Uterus (tissue), 4 donors: ENCODE results near the gene ZDHHC14. TPM values are rescaled to one million over a fixed set of nuclear protein-coding genes. Genes with fewer than 3 reads are reported as not detected.
"Not testable (repeated sequence)": the region's sequence is repeated elsewhere in the genome, so short reads cannot be mapped to it uniquely, and the experiment has no call there.

ENCODE experiments used
- DNase-seq, 2 donors: peaks; one replicate each; pipeline ENCODE4 v3.0.0-alpha.2; 2019 to 2020
- H3K27ac ChIP-seq, 2 donors: fragments of 200-600 bp; sonication (generic); 1 replicate in 1 of 2; 2 replicates in 1 of 2; pipeline ENCODE4 v1.5.1; 2016 to 2018
- H3K27me3 ChIP-seq, 2 donors: fragments of 200-600 bp; sonication (generic); one replicate each; pipeline ENCODE4 v1.5.1; 2018 to 2019; ENCODE audit warnings: control low read depth in 1 of 2
- H3K36me3 ChIP-seq, 2 donors: fragments of 200-600 bp; sonication (generic); one replicate each; pipeline ENCODE4 v1.5.1; 2019; ENCODE audit warnings: control low read depth in 1 of 2
- H3K4me1 ChIP-seq, 2 donors: fragments of 200-600 bp; sonication (generic); one replicate each; pipeline ENCODE4 v1.5.1; 2018 to 2019; ENCODE audit warnings: control low read depth in 1 of 2
- H3K4me3 ChIP-seq, 2 donors: fragments of 200-600 bp; sonication (generic); 1 replicate in 1 of 2; 2 replicates in 1 of 2; pipeline ENCODE4 v1.5.1; 2018 to 2019; ENCODE audit warnings: mild to moderate bottlenecking in 1 of 2
- H3K9me3 ChIP-seq, 2 donors: fragments of 200-600 bp; sonication (generic); one replicate each; pipeline ENCODE4 v1.5.1; 2019; ENCODE audit warnings: control low read depth in 1 of 2
- CTCF ChIP-seq, 4 experiments: fragments of 200-600 bp in 2 of 4; fragments of 450-650 bp in 2 of 4; sonication (generic) in 2 of 4; IDR thresholded peaks; one replicate each; pipeline ENCODE4 v1.5.1; 2016 to 2019; ENCODE audit warnings: antibody characterized with exemption in 4 of 4, mild to moderate bottlenecking in 2 of 4, moderate library complexity in 1 of 4
- POLR2A ChIP-seq, 2 donors: fragments of 450-650 bp; IDR thresholded peaks; one replicate each; pipeline ENCODE4 v1.6.1; 2016; ENCODE audit warnings: antibody characterized with exemption in 2 of 2, mild to moderate bottlenecking in 1 of 2, moderate library complexity in 1 of 2
- intact Hi-C: fragments of 100-400 bp; cut with DNase I; formaldehyde crosslinking; loops from one replicate; pipeline ENCODE4 v1.15.1; 2023; ENCODE audit warnings: low total_unique reads
- total RNA-seq, 4 donors: library from RNA; depleted of rRNA in 3 of 4; stranded (reverse); fragments of >200 nt in 3 of 4; gene quantifications; one replicate each; pipeline versions ENCODE4 v1.1.0 to v1.2.4, GENCODE V29; 2014 to 2023
- donor health status: DM: yes; HTN: yes; CAD: no.

The ZDHHC14 gene
- total RNA-seq, 4 donors from 2014 or later = 5.6 to 28.3 (median 12.9) TPM

- TF ChIP-seq POLR2A (IDR thresholded peaks at IDR 0.05) (no peak), CTCF (IDR thresholded peaks at IDR 0.05) (no peak)
- H3K27ac ChIP-seq = no peak overlapping the region
- no peaks in the 10 kb centered on the region for H3K36me3 ChIP-seq
- H3K4me1 ChIP-seq = no peaks in the 10 kb centered on the region
- intact Hi-C loops = no loop called here
- no peaks in the 10 kb centered on the region for H3K9me3 ChIP-seq
- H3K27me3 ChIP-seq = no peaks in the 10 kb centered on the region
- H3K4me3 ChIP-seq = no peak overlapping the region
- no peak for DNase-seq
Observed at GRCh38 chr6:157556671-157557430, 175.9 kb downstream of the ZDHHC14 start.

- TF ChIP-seq POLR2A (IDR thresholded peaks at IDR 0.05) = no peak
- TF ChIP-seq CTCF (IDR thresholded peaks at IDR 0.05) = no peak
- intact Hi-C loops = no loop called here
- Histone ChIP-seq H3K4me3 (no peak overlapping the region), H3K4me1 (no peaks in the 10 kb centered on the region), H3K27me3 (no peaks in the 10 kb centered on the region), H3K27ac (no peak overlapping the region), H3K36me3 (no peaks in the 10 kb centered on the region), H3K9me3 (no peaks in the 10 kb centered on the region)
- DNase-seq = no peak
Observed at GRCh38 chr6:157557559-157557958, 176.6 kb downstream of the ZDHHC14 start.

- Histone ChIP-seq H3K27me3 (no peaks in the 10 kb centered on the region), H3K36me3 (no peaks in the 10 kb centered on the region), H3K4me1 (no peaks in the 10 kb centered on the region), H3K4me3 (no peak overlapping the region), H3K27ac (no peak overlapping the region), H3K9me3 (no peaks in the 10 kb centered on the region)
- intact Hi-C loops = no loop called here
- no peak for TF ChIP-seq POLR2A (IDR thresholded peaks at IDR 0.05)
- TF ChIP-seq CTCF (IDR thresholded peaks at IDR 0.05) = no peak
- no peak for DNase-seq
Observed at GRCh38 chr6:157558049-157558448, 177.1 kb downstream of the ZDHHC14 start.

GRCh38 chr6:157558487-157559200 lies 177.7 kb downstream of the ZDHHC14 start:
- Histone ChIP-seq H3K36me3 (no peaks in the 10 kb centered on the region), H3K4me1 (no peaks in the 10 kb centered on the region), H3K27ac (no peak overlapping the region), H3K9me3 (no peaks in the 10 kb centered on the region), H3K4me3 (no peak overlapping the region), H3K27me3 (no peaks in the 10 kb centered on the region)
- no peak for TF ChIP-seq POLR2A (IDR thresholded peaks at IDR 0.05)
- no peak for TF ChIP-seq CTCF (IDR thresholded peaks at IDR 0.05)
- intact Hi-C loops = no loop called here
- DNase-seq = no peak

- Histone ChIP-seq H3K4me1 (no peaks in the 10 kb centered on the region), H3K27ac (no peak overlapping the region), H3K9me3 (no peaks in the 10 kb centered on the region), H3K27me3 (no peaks in the 10 kb centered on the region), H3K36me3 (no peaks in the 10 kb centered on the region), H3K4me3 (no peak overlapping the region)
- no peak for DNase-seq
- TF ChIP-seq CTCF (IDR thresholded peaks at IDR 0.05) (no peak), POLR2A (IDR thresholded peaks at IDR 0.05) (no peak)
- intact Hi-C loops = no loop called here
Observed at GRCh38 chr6:157559201-157559756, 178.3 kb downstream of the ZDHHC14 start.

GRCh38 chr6:157560063-157560462 lies 179.1 kb downstream of the ZDHHC14 start:
- H3K27me3 ChIP-seq, intact Hi-C loops, DNase-seq, H3K4me1 ChIP-seq, H3K27ac ChIP-seq, H3K9me3 ChIP-seq, H3K4me3 ChIP-seq, H3K36me3 ChIP-seq: not testable (repeated sequence)
